ENCODE data around the gene DMAC2L.

Gene DMAC2L

DNA sequence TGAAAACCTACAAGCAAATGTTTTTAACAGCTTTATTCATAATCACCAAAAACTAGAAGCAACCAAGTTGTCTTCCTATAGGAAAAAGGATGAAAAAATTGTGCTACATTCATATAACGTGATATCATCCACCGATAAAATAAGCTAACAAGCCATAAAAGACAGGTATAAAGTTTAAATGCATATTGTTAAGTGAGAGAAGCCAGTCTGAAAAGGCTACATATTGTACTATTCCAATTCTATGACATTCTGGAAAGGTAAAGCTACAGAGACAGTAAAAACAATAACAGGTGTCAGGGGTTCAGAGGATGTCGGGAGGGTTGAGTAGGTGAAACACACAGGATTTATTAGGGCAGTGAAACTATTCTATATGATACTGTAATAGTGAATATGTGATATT is 61.8 kb downstream of the DMAC2L start:
- TF ChIP-seq, protein P1, sequence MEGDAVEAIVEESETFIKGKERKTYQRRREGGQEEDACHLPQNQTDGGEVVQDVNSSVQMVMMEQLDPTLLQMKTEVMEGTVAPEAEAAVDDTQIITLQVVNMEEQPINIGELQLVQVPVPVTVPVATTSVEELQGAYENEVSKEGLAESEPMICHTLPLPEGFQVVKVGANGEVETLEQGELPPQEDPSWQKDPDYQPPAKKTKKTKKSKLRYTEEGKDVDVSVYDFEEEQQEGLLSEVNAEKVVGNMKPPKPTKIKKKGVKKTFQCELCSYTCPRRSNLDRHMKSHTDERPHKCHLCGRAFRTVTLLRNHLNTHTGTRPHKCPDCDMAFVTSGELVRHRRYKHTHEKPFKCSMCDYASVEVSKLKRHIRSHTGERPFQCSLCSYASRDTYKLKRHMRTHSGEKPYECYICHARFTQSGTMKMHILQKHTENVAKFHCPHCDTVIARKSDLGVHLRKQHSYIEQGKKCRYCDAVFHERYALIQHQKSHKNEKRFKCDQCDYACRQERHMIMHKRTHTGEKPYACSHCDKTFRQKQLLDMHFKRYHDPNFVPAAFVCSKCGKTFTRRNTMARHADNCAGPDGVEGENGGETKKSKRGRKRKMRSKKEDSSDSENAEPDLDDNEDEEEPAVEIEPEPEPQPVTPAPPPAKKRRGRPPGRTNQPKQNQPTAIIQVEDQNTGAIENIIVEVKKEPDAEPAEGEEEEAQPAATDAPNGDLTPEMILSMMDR (IDR thresholded peaks at IDR 0.05; ENCODE audit: insufficient read depth, missing control alignments) = no peak
- DNase-seq (ENCODE audit: insufficient read length, low spot score) (no peak), FAIRE-seq (no peak)

- no peak for FAIRE-seq
- TF ChIP-seq, protein P1 (IDR thresholded peaks at IDR 0.05; ENCODE audit: insufficient read depth, missing control alignments) = no peak
Measured at GRCh38 chr14:50375760-50376159, 63.6 kb downstream of the DMAC2L start.

More at GRCh38 chr14:50375760-50376159, 63.6 kb downstream of the DMAC2L start:
- DNase-seq (ENCODE audit: insufficient read length, low spot score) = no peak

Data from D721Med (cell line).